Testis (tissue), 3 donors: ENCODE results near the gene WNT4. TPM values are rescaled to one million over a fixed set of nuclear protein-coding genes. Genes with fewer than 3 reads are reported as not detected.

ENCODE experiments used
- DNase-seq: peaks from one replicate; pipeline ENCODE4 v3.0.0-alpha.2; 2019
- H3K27ac ChIP-seq, 2 donors: fragments of 200-600 bp; sonication (generic); one replicate each; pipeline ENCODE4 v1.5.1; 2019
- H3K27me3 ChIP-seq: fragments of 200-600 bp; sonication (generic); one replicate; pipeline ENCODE4 v1.5.1; 2019
- H3K36me3 ChIP-seq: fragments of 200-600 bp; sonication (generic); one replicate; pipeline ENCODE4 v1.5.1; 2017; ENCODE audit warnings: low read depth; ENCODE audit errors: missing control alignments
- H3K4me1 ChIP-seq: fragments of 200-600 bp; sonication (generic); one replicate; pipeline ENCODE4 v1.5.1; 2019
- H3K4me3 ChIP-seq, 2 donors: fragments of 200-600 bp; sonication (generic); one replicate each; pipeline ENCODE4 v1.5.1; 2017 to 2019
- H3K9me3 ChIP-seq: fragments of 200-600 bp; sonication (generic); one replicate; pipeline ENCODE4 v1.5.1; 2017
- CTCF ChIP-seq, 3 experiments: fragments of 450-650 bp in 2 of 3; fragments of 200-600 bp in 1 of 3; sonication (generic) in 1 of 3; IDR thresholded peaks; one replicate each; pipeline ENCODE4 v1.5.1; 2016 to 2019; ENCODE audit warnings: antibody characterized with exemption in 3 of 3, mild to moderate bottlenecking in 2 of 3, moderate library complexity in 1 of 3
- POLR2A ChIP-seq: fragments of 450-650 bp; IDR thresholded peaks from one replicate; pipeline ENCODE4 v1.6.1; 2017; ENCODE audit warnings: antibody characterized with exemption, mild to moderate bottlenecking, moderate library complexity
- WGBS, 2 donors: methylation state at CpG; one replicate each; pipeline ENCODE4 v1.1.5; 2018; 5-methylcytosine and 5-hydroxymethylcytosine counted together
- intact Hi-C: fragments of 100-400 bp; cut with DNase I; formaldehyde crosslinking; loops from one replicate; pipeline ENCODE4 v1.15.1; 2023; ENCODE audit warnings: low total_unique reads
- polyA plus RNA-seq: library from polyadenylated mRNA; stranded (reverse); fragments of 350-450 nt; fragmentation: Illumina TruSeq; extraction: RNeasy Lipid Tissue Mini Kit (QIAGEN cat#74804); gene quantifications from one replicate; pipeline ENCODE4 v1.2.3, GENCODE V29; 2014; ENCODE audit warnings: low read depth, low replicate concordance; ENCODE audit not compliant: insufficient read depth
- total RNA-seq, 2 donors: library from RNA; depleted of rRNA; stranded (reverse); fragments of >200 nt; gene quantifications; one replicate each; pipeline ENCODE4 v1.2.3, GENCODE V29; 2016

The WNT4 gene
- total and polyA plus RNA-seq, 3 donors from 2014 or later: 0.55 to 3.2 (median 0.74) TPM

GRCh38 chr1:22111620-22112019 lies 31.3 kb downstream of the WNT4 start:
- H3K4me3 ChIP-seq: no peak overlapping the region
- TF ChIP-seq CTCF (IDR thresholded peaks at IDR 0.05): no peak
- TF ChIP-seq POLR2A: no peak
- intact Hi-C loops: no loop called here
- H3K27me3 ChIP-seq: no peaks in the 10 kb centered on the region
- no peak for DNase-seq
- no peak overlapping the region for H3K27ac ChIP-seq
- no peaks in the 10 kb centered on the region for H3K9me3 ChIP-seq
- 70 to 71% methylated on average over 3 of the region's 3 CpGs for WGBS, 2 donors
- H3K36me3 ChIP-seq: no peaks in the 10 kb centered on the region
- H3K4me1 ChIP-seq: peaks cover 53% of the 10 kb centered on the region

DNA sequence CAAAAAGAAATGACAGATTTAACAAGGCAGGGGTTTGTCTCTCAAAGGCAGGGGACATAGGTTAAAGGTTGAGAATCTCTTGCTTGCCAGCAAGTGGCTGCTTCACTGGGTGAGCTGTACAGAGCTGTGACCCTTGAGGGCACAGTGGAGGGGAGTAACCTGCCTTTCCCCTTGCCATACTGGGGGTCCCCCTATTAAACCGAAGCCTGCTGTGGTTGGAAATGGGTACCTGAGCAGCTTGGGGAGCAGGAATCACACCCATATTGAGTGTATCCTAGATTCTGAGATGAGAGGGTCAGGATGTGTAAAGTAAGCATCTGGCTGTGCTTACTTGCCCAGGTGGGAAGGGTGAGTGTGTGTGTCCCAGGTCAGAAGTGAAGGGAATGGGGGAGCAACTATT lies 31.8 kb downstream of the WNT4 start:
- no peak for DNase-seq
- no peaks in the 10 kb centered on the region for H3K36me3 ChIP-seq

DNA sequence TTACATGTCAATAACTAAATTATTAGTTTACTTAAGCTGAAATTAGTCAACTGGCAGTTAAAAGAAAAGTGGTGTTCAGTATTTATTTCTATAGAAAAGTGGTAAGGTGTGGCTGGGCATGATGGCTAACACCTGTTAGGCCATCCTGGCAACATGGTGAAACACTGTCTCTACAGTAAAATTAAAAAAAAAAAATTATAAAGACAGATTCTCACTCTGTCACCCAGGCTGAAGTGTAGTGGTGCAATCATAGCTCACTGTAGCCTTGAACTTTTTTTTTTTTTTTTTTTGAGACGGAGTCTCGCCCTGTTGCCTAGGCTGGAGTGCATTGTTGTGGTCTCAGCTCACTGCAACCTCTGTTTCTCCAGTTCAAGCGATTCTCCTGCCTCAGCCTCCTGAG lies 32.9 kb downstream of the WNT4 start:
- H3K27ac ChIP-seq: no peak overlapping the region
- DNase-seq: no peak
- intact Hi-C loops: no loop called here
- no peaks in the 10 kb centered on the region for H3K9me3 ChIP-seq
- TF ChIP-seq POLR2A: no peak
- no peak for TF ChIP-seq CTCF (IDR thresholded peaks at IDR 0.05)
- 63 to 67% methylated on average over 3 of the region's 3 CpGs for WGBS, 2 donors
- H3K4me1 ChIP-seq: peaks cover 48% of the 10 kb centered on the region
- no peaks in the 10 kb centered on the region for H3K27me3 ChIP-seq
- no peaks in the 10 kb centered on the region for H3K36me3 ChIP-seq
- H3K4me3 ChIP-seq: no peak overlapping the region

More for the DNA sequence above, 31.8 kb downstream of the WNT4 start:
- Histone ChIP-seq H3K4me1 (peaks cover 53% of the 10 kb centered on the region), H3K27me3 (no peaks in the 10 kb centered on the region), H3K27ac (no peak overlapping the region), H3K9me3 (no peaks in the 10 kb centered on the region), H3K4me3 (no peak overlapping the region)
- intact Hi-C loops: no loop called here
- WGBS, 2 donors: 96 to 100% methylated on average over 1 of the region's 1 CpG
- TF ChIP-seq POLR2A (no peak), CTCF (IDR thresholded peaks at IDR 0.05) (no peak)

GRCh38 chr1:22108339-22109105 lies 34.4 kb downstream of the WNT4 start:
- Histone ChIP-seq H3K27me3 (no peaks in the 10 kb centered on the region), H3K9me3 (no peaks in the 10 kb centered on the region), H3K4me1 (peaks cover 37% of the 10 kb centered on the region), H3K27ac (no peak overlapping the region), H3K4me3 (no peak overlapping the region), H3K36me3 (no peaks in the 10 kb centered on the region)
- TF ChIP-seq CTCF (IDR thresholded peaks at IDR 0.05) (no peak), POLR2A (no peak)
- peak; percentile 87 for DNase-seq
- 35 to 38% methylated on average over 9 to 11 of the region's 11 CpGs for WGBS, 2 donors
- intact Hi-C loops: no loop called here

DNA sequence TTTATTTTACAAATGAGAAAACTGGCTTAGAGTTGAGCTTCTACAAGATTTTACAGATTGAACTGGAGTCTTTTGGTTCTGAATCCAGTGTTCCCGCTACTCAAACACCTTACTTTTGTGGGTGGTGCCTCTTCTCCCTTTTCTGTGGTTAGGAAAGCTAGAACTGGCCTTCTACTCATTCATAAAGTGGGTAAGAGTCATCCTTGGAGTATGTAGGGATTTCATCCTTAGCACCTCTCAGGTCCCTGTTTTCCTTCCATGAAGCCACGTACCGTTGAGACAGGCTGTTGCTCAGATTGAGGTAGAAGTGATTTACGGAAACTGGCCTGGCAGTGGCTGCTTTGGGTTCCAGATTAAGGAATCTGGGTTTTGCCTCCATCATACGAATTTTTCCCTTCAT lies 35.8 kb downstream of the WNT4 start:
- 88 to 90% methylated on average over 5 of the region's 5 CpGs for WGBS, 2 donors
- Histone ChIP-seq H3K4me1 (peaks cover 37% of the 10 kb centered on the region), H3K27me3 (no peaks in the 10 kb centered on the region), H3K27ac (no peak overlapping the region), H3K4me3 (no peak overlapping the region), H3K36me3 (no peaks in the 10 kb centered on the region), H3K9me3 (no peaks in the 10 kb centered on the region)
- intact Hi-C loops: no loop called here
- no peak for TF ChIP-seq POLR2A
- TF ChIP-seq CTCF (IDR thresholded peaks at IDR 0.05): no peak
- no peak for DNase-seq
